ENCODE measurements around the gene HPCAL1.
"Not testable (repeated sequence)": the region's sequence is repeated elsewhere in the genome, so short reads cannot be mapped to it uniquely, and the experiment has no call there.

The HPCAL1 gene

GRCh38 chr2:10302479-10303180 lies at the start of gene HPCAL1:
TSS of gene HPCAL1 (plus strand) at chr2:10302904. CDS start at chr2:10419758, 116,854 bp downstream.
- peak; percentile 62 for DNase-seq (ENCODE audit: low read depth)

GRCh38 chr2:10253596-10254372 lies 48.9 kb upstream of the HPCAL1 start:
- no peak for DNase-seq (ENCODE audit: low read depth)

- no peak for DNase-seq (ENCODE audit: low read depth)
Measured at GRCh38 chr2:10254373-10255188, 48.1 kb upstream of the HPCAL1 start.

- no peak for DNase-seq (ENCODE audit: low read depth)
Measured at GRCh38 chr2:10255189-10256030, 47.3 kb upstream of the HPCAL1 start.

- no peak for DNase-seq (ENCODE audit: low read depth)
Measured at GRCh38 chr2:10256031-10256514, 46.6 kb upstream of the HPCAL1 start.

- no peak for DNase-seq (ENCODE audit: low read depth)
Measured at GRCh38 chr2:10256515-10257031, 46.1 kb upstream of the HPCAL1 start.

- no peak for DNase-seq (ENCODE audit: low read depth)
Measured at GRCh38 chr2:10257036-10257435, 45.7 kb upstream of the HPCAL1 start.

- no peak for DNase-seq (ENCODE audit: low read depth)
Measured at GRCh38 chr2:10257500-10258147, 45.1 kb upstream of the HPCAL1 start.

- no peak for DNase-seq (ENCODE audit: low read depth)
Measured at GRCh38 chr2:10258326-10258725, 44.4 kb upstream of the HPCAL1 start.

- no peak for DNase-seq (ENCODE audit: low read depth)
Measured at GRCh38 chr2:10258726-10259125, 44.0 kb upstream of the HPCAL1 start.

- no peak for DNase-seq (ENCODE audit: low read depth)
Measured at GRCh38 chr2:10260130-10260529, 42.6 kb upstream of the HPCAL1 start.

GRCh38 chr2:10263526-10263925 lies 39.2 kb upstream of the HPCAL1 start:
- DNase-seq (ENCODE audit: low read depth) = not testable (repeated sequence)

GRCh38 chr2:10264506-10265328 lies 38.0 kb upstream of the HPCAL1 start:
- no peak for DNase-seq (ENCODE audit: low read depth)

GRCh38 chr2:10265329-10266132 lies 37.2 kb upstream of the HPCAL1 start:
- DNase-seq (ENCODE audit: low read depth) = no peak

- no peak for DNase-seq (ENCODE audit: low read depth)
Measured at GRCh38 chr2:10266133-10266620, 36.5 kb upstream of the HPCAL1 start.

- no peak for DNase-seq (ENCODE audit: low read depth)
Measured at GRCh38 chr2:10267036-10267435, 35.7 kb upstream of the HPCAL1 start.

- DNase-seq (ENCODE audit: low read depth) = no peak
Measured at GRCh38 chr2:10267551-10268465, 34.9 kb upstream of the HPCAL1 start.

GRCh38 chr2:10269291-10269690 lies 33.4 kb upstream of the HPCAL1 start:
- no peak for DNase-seq (ENCODE audit: low read depth)

Measured in stimulated activated CD8-positive, alpha-beta memory T cell treated with anti-CD3 and anti-CD28 coated beads, Interleukin-15, amount 100 ng/mL, for 1 hour (primary cell).